ENCODE measurements around the gene CASP2. TPM values are rescaled to one million over a fixed set of nuclear protein-coding genes. Genes with fewer than 3 reads are reported as not detected.

CASP2 gene
- polyA plus RNA-seq, 3 donors = 46.9 to 47.8 (median 47.4) TPM

- DNase-seq (ENCODE audit: low read depth in 3 of 3, low spot score in 2 of 3) = no peak
These were observed 37.1 kb downstream of the CASP2 start for GRCh38 chr7:143325240-143325639.

- no peak for DNase-seq (ENCODE audit: low read depth in 3 of 3, low spot score in 2 of 3)
These were observed 39.8 kb downstream of the CASP2 start for GRCh38 chr7:143327903-143328302.

GRCh38 chr7:143329471-143330170 lies 41.5 kb downstream of the CASP2 start:
- no peak for DNase-seq (ENCODE audit: low read depth in 3 of 3, low spot score in 2 of 3)

GRCh38 chr7:143331179-143331801 lies 43.1 kb downstream of the CASP2 start:
- no peak for DNase-seq (ENCODE audit: low read depth in 3 of 3, low spot score in 2 of 3)

- no peak for DNase-seq (ENCODE audit: low read depth in 3 of 3, low spot score in 2 of 3)
These were observed 46.1 kb downstream of the CASP2 start for GRCh38 chr7:143334244-143334643.

- no peak for DNase-seq (ENCODE audit: low read depth in 3 of 3, low spot score in 2 of 3)
These were observed 49.1 kb downstream of the CASP2 start for GRCh38 chr7:143337216-143337615.

- no peak for DNase-seq (ENCODE audit: low read depth in 3 of 3, low spot score in 2 of 3)
These were observed 53.7 kb downstream of the CASP2 start for GRCh38 chr7:143341842-143342241.

GRCh38 chr7:143343596-143343995 lies 55.4 kb downstream of the CASP2 start:
- DNase-seq (ENCODE audit: low read depth in 3 of 3, low spot score in 2 of 3) = no peak

GRCh38 chr7:143345428-143345900 lies 57.3 kb downstream of the CASP2 start:
- peak in 1 of 3 donors; percentile 40 for DNase-seq (ENCODE audit: low read depth in 3 of 3, low spot score in 2 of 3)

- no peak for DNase-seq (ENCODE audit: low read depth in 3 of 3, low spot score in 2 of 3)
These were observed 57.9 kb downstream of the CASP2 start for GRCh38 chr7:143346018-143346417.

GRCh38 chr7:143347950-143348349 lies 59.8 kb downstream of the CASP2 start:
- DNase-seq (ENCODE audit: low read depth in 3 of 3, low spot score in 2 of 3) = no peak

- DNase-seq (ENCODE audit: low read depth in 3 of 3, low spot score in 2 of 3) = no peak
These were observed 62.9 kb downstream of the CASP2 start for GRCh38 chr7:143351060-143351459.

- DNase-seq (ENCODE audit: low read depth in 3 of 3, low spot score in 2 of 3) = no peak
These were observed 63.4 kb downstream of the CASP2 start for GRCh38 chr7:143351574-143351973.

- no peak for DNase-seq (ENCODE audit: low read depth in 3 of 3, low spot score in 2 of 3)
These were observed 64.4 kb downstream of the CASP2 start for GRCh38 chr7:143352531-143353002.

- DNase-seq (ENCODE audit: low read depth in 3 of 3, low spot score in 2 of 3) = no peak
These were observed 66.2 kb downstream of the CASP2 start for GRCh38 chr7:143354376-143354775.

- no peak for DNase-seq (ENCODE audit: low read depth in 3 of 3, low spot score in 2 of 3)
These were observed 66.8 kb downstream of the CASP2 start for GRCh38 chr7:143354965-143355364.

- DNase-seq (ENCODE audit: low read depth in 3 of 3, low spot score in 2 of 3) = no peak
These were observed 67.6 kb downstream of the CASP2 start for GRCh38 chr7:143355450-143356385.

- DNase-seq (ENCODE audit: low read depth in 3 of 3, low spot score in 2 of 3) = no peak
These were observed 68.4 kb downstream of the CASP2 start for GRCh38 chr7:143356414-143357050.

All from right renal cortex interstitium (tissue), 3 donors.